ENCODE results near the gene FGFBP1.

- no peak for TF ChIP-seq CTCF (IDR thresholded peaks at IDR 0.05)
- TF ChIP-seq EZH2 (IDR thresholded peaks at IDR 0.05; ENCODE audit: borderline replicate concordance, insufficient read depth, low read depth, low read length, poor library complexity, severe bottlenecking): no peak
These were observed 44.1 kb downstream of the FGFBP1 start for GRCh38 chr4:15894393-15894792.
